Heart left ventricle (tissue), 13 donors: ENCODE data around the gene TSC1.

ENCODE experiments used
- CTCF ChIP-seq, 12 donors: fragments of 200-600 bp; sonication (generic) in 4 of 12; IDR thresholded peaks; one replicate each; pipeline versions ENCODE4 v1.5.0 to v1.8.0; 2018 to 2022; ENCODE audit warnings: antibody characterized with exemption in 12 of 12, mild to moderate bottlenecking in 5 of 12
- POLR2A ChIP-seq, 2 donors: fragments of 450-650 bp; IDR thresholded peaks; one replicate each; pipeline ENCODE4 v1.6.1; 2017; ENCODE audit warnings: antibody characterized with exemption in 2 of 2, mild to moderate bottlenecking in 2 of 2, moderate library complexity in 2 of 2
- donor health status: ischemic (EF 13 %, LVEDD 7.1; RV severe dilation, severe dysfunction).
- donor health status: DM: no; HTN: yes; CAD: no.
- donor health status: DM: no; HTN: no; CAD: no.
- donor health status: ischemic (EF 25% LVEDD 6.9; RV normal size, moderate dysfunction).
- donor health status: ischemic (EF 25% LVEDD 5.7; RV mildly dilated, moderate dysfunction).
- donor health status: ischemic (EF 35%, LVEDD 5.7; RV mildly dilated, moderate dysfunction).
- donor health status: nonischemic (EF 11% LVEDD 7.7; RV severe dilation, severe dysfunction).
- donor health status: DM: yes; HTN: yes; CAD: no.
- donor health status: PGD.
- donor health status: ischemic (EF 29% LVEDD 5.4; RV normal size, mild dysfunction).
- donor health status: nonischemic (EF 23%, LVEDD 6.1; RV moderate dilation, normal function).

GRCh38 chr9:132986640-132987620 is 42.5 kb upstream of the TSC1 start:
- no peak for TF ChIP-seq CTCF (IDR thresholded peaks at IDR 0.05)
- TF ChIP-seq POLR2A (IDR thresholded peaks at IDR 0.05): no peak
